ENCODE data around the gene HAUS1.
"Not testable (repeated sequence)": the region's sequence is repeated elsewhere in the genome, so short reads cannot be mapped to it uniquely, and the experiment has no call there.

HAUS1 gene

GRCh38 chr18:46099463-46099862, 4.7 kb upstream of the HAUS1 start:
- DNase-seq (ENCODE audit: low read depth) = no peak
- H3K4me3 ChIP-seq (ENCODE audit: low read depth, low read length) = no peak overlapping the region
- no peak for TF ChIP-seq CTCF (IDR thresholded peaks at IDR 0.05; ENCODE audit: control insufficient read depth, extremely low read depth, insufficient read depth)

GRCh38 chr18:46109386-46109785, 5.2 kb downstream of the HAUS1 start:
- no peak for TF ChIP-seq CTCF (IDR thresholded peaks at IDR 0.05; ENCODE audit: control insufficient read depth, extremely low read depth, insufficient read depth)
- DNase-seq (ENCODE audit: low read depth) = no peak

GRCh38 chr18:46110406-46110805, 6.2 kb downstream of the HAUS1 start:
- no peak overlapping the region for H3K4me3 ChIP-seq (ENCODE audit: low read depth, low read length)
- no peak for TF ChIP-seq CTCF (IDR thresholded peaks at IDR 0.05; ENCODE audit: control insufficient read depth, extremely low read depth, insufficient read depth)
- no peak for DNase-seq (ENCODE audit: low read depth)

More at GRCh38 chr18:46109386-46109785, 5.2 kb downstream of the HAUS1 start:
- H3K4me3 ChIP-seq (ENCODE audit: low read depth, low read length) = no peak overlapping the region

- no peak for DNase-seq (ENCODE audit: low read depth)
- H3K4me3 ChIP-seq (ENCODE audit: low read depth, low read length) = no peak overlapping the region
- TF ChIP-seq CTCF (IDR thresholded peaks at IDR 0.05; ENCODE audit: control insufficient read depth, extremely low read depth, insufficient read depth) = no peak
These were observed 9.6 kb downstream of the HAUS1 start for GRCh38 chr18:46113751-46114150.

- H3K4me3 ChIP-seq (ENCODE audit: low read depth, low read length); DNase-seq (ENCODE audit: low read depth): not testable (repeated sequence)
These were observed 22.4 kb downstream of the HAUS1 start for GRCh38 chr18:46126625-46127024.

GRCh38 chr18:46130061-46130460, 25.9 kb downstream of the HAUS1 start:
- TF ChIP-seq CTCF (IDR thresholded peaks at IDR 0.05; ENCODE audit: control insufficient read depth, extremely low read depth, insufficient read depth) = no peak
- DNase-seq (ENCODE audit: low read depth) = no peak
- H3K4me3 ChIP-seq (ENCODE audit: low read depth, low read length) = no peak overlapping the region

GRCh38 chr18:46130549-46130948, 26.4 kb downstream of the HAUS1 start:
- H3K4me3 ChIP-seq (ENCODE audit: low read depth, low read length); DNase-seq (ENCODE audit: low read depth): not testable (repeated sequence)

- TF ChIP-seq CTCF (IDR thresholded peaks at IDR 0.05; ENCODE audit: control insufficient read depth, extremely low read depth, insufficient read depth) = no peak
- DNase-seq (ENCODE audit: low read depth) = no peak
- H3K4me3 ChIP-seq (ENCODE audit: low read depth, low read length) = no peak overlapping the region
These were observed 29.3 kb downstream of the HAUS1 start for GRCh38 chr18:46133534-46133933.

Measured in LNCaP clone FGC (cell line).